Parietal lobe (tissue), 1 donor: ENCODE results near the gene TSN. TPM values are rescaled to one million over a fixed set of nuclear protein-coding genes. Genes with fewer than 3 reads are reported as not detected.

Experiments
- total RNA-seq: library from RNA; depleted of rRNA; stranded (reverse); fragments of >200 nt; gene quantifications from one replicate; pipeline ENCODE4 v1.2.3, GENCODE V29; 2014

The TSN gene
- total RNA-seq: 61.0 TPM

DNA sequence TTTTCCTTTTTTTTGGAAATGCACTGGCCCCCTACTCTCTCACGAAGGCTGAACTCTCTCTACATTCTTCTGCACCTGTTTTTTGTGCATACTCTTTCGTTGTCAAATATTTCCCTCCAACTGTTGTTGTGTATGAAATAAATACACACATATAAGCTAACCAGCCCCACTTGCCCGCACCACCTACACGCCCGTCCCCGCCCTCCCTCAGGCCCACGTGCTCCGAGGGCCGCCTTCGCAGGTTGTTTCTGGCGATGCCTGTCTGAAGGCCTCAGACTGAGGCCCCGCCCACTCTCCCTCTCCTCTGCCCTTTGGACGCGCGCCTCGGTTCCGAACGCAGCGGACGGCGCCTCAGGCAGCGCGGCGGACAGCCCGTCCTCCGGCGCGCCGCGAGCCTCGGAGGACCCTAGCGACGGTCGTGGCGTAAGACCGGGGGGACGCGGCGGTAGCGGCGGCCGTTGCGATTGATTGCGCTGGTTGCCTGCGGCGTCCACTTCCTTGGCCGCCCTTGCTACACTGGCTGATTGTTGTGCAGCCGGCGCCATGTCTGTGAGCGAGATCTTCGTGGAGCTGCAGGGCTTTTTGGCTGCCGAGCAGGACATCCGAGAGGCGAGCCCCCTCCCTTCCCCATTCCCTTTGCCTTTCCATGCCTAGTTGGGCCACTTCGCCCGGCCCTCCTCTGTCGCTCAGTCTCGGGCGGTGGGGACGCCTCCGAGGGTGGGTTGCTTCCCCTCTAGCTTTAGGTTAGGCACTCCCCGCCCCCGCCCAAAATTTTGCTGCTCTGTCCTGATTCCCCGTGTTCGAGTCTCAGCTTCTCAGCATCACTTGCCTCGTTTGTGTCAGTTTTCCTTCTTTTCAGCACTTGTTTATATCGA is at the start of gene TSN:
Gene TSN, plus strand, starts transcription at position 415 of the 875 bp plus-strand sequence. Its CDS starts 129 bp downstream, at position 544.

GRCh38 chr2:121736462-121737336 is 18.8 kb upstream of the TSN start, which contains the start of gene NIFK:
Gene NIFK, minus strand, starts transcription at chr2:121736875. Its CDS starts 25 bp downstream, at chr2:121736850.

Other genes with a start within 250 kb of the TSN start
- gene RNU4ATAC, start 224.8 kb upstream of the TSN start, total RNA-seq: not detected
- 321 TPM for gene CLASP1, start 106.2 kb upstream of the TSN start, total RNA-seq
- 34.4 TPM for gene NIFK, start 18.8 kb upstream of the TSN start, total RNA-seq